IMR-90 (cell line): Measurements from ENCODE around the gene INTS12. TPM values are rescaled to one million over a fixed set of nuclear protein-coding genes. Genes with fewer than 3 reads are reported as not detected.

Experiments
- ATAC-seq: fragments of 200-7000 bp; cut with Tn5 transposase; 2 replicates; pipeline ENCODE4 v1.9.1; 2020; ENCODE audit warnings: low read depth, mild to moderate bottlenecking, moderate library complexity
- BruUV-seq: library from RNA; stranded (reverse); fragments of 400-500 nt; replicated peaks from 2 replicates; lab custom pipeline; 2021; lab: Mats Ljungman, UMichigan
- CTCF ChIA-PET: fragments of 300-600 bp; formaldehyde crosslinking; extraction: SDS; loops from one replicate; lab custom pipeline; 2021; ENCODE audit warnings: antibody characterized with exemption; lab: Yijun Ruan, JAX
- POLR2A ChIA-PET: fragments of 300-600 bp; sonication (Branson Sonifier 250); formaldehyde crosslinking; loops from one replicate; lab custom pipeline; 2022; ENCODE audit warnings: antibody characterized with exemption; ENCODE audit not compliant: unreplicated experiment; lab: Charles Lee
- DNase-seq: peaks from one replicate; pipeline ENCODE4 v3.0.0; 2013
- H2AFZ ChIP-seq: replicated peaks from 2 replicates; pipeline ENCODE3; 2013; ENCODE audit warnings: low read length, mild to moderate bottlenecking; ENCODE audit not compliant: poor library complexity
- H2AK5ac ChIP-seq: 2 replicates; pipeline ENCODE4 v1.6.1; 2013; ENCODE audit warnings: low read depth, low read length, inconsistent platforms
- H2AK9ac ChIP-seq: replicated peaks from 2 replicates; pipeline ENCODE3; 2013; ENCODE audit warnings: mild to moderate bottlenecking, low read depth, low read length, moderate library complexity; ENCODE audit not compliant: poor library complexity
- H2BK120ac ChIP-seq: 2 replicates; pipeline ENCODE4 v1.6.1; 2013; ENCODE audit warnings: low read depth, low read length, inconsistent platforms
- H2BK15ac ChIP-seq: 3 replicates; pipeline ENCODE4 v1.6.1; 2013; ENCODE audit warnings: low read depth, low read length, inconsistent platforms
- H2BK20ac ChIP-seq: 2 replicates; pipeline ENCODE4 v1.6.1; 2013; ENCODE audit warnings: low read depth, mild to moderate bottlenecking, inconsistent platforms, low read length, moderate library complexity
- H2BK5ac ChIP-seq: 2 replicates; pipeline ENCODE4 v1.6.1; 2013; ENCODE audit warnings: mild to moderate bottlenecking, low read depth, low read length, inconsistent platforms; ENCODE audit not compliant: poor library complexity, severe bottlenecking
- H3K14ac ChIP-seq: replicated peaks from 2 replicates; pipeline ENCODE4 v1.6.1; 2013; ENCODE audit warnings: low read depth, low read length, inconsistent platforms
- H3K18ac ChIP-seq: 2 replicates; pipeline ENCODE4 v1.6.1; 2013; ENCODE audit warnings: low read depth, low read length, control low read depth
- H3K23ac ChIP-seq: 2 replicates; pipeline ENCODE4 v1.6.1; 2013; ENCODE audit warnings: low read depth, low read length, inconsistent platforms
- H3K27ac ChIP-seq: 2 replicates; pipeline ENCODE4 v1.5.1; 2013; ENCODE audit warnings: mild to moderate bottlenecking, control low read depth, low read length; ENCODE audit not compliant: insufficient read depth
- H3K27me3 ChIP-seq: 2 replicates; pipeline ENCODE4 v1.6.1; 2013; ENCODE audit warnings: low read length; ENCODE audit not compliant: control insufficient read depth, insufficient read depth
- H3K36me3 ChIP-seq: 2 replicates; pipeline ENCODE4 v1.6.1; 2013; ENCODE audit warnings: low read length, mixed read lengths; ENCODE audit not compliant: control insufficient read depth, insufficient read depth
- H3K4ac ChIP-seq: 2 replicates; pipeline ENCODE4 v1.6.1; 2013; ENCODE audit warnings: low read depth, low read length, inconsistent platforms
- H3K4me1 ChIP-seq: 2 replicates; pipeline ENCODE4 v1.6.1; 2013; ENCODE audit warnings: low read length, mixed read lengths; ENCODE audit not compliant: control insufficient read depth, insufficient read depth
- H3K4me2 ChIP-seq: 2 replicates; pipeline ENCODE4 v1.6.1; 2013; ENCODE audit warnings: low read depth, mild to moderate bottlenecking, control low read depth, low read length, moderate library complexity
- H3K4me3 ChIP-seq: 2 replicates; pipeline ENCODE4 v1.5.1; 2013; ENCODE audit warnings: low read depth, mild to moderate bottlenecking, control low read depth, low read length, moderate library complexity; ENCODE audit not compliant: insufficient read depth
- H3K56ac ChIP-seq: 2 replicates; pipeline ENCODE4 v1.6.1; 2013; ENCODE audit warnings: low read length, inconsistent platforms; ENCODE audit not compliant: insufficient read depth; ENCODE audit errors: extremely low read depth
- H3K79me1 ChIP-seq, 2 experiments: 2 replicates each; pipeline ENCODE4 v1.6.1; 2013; ENCODE audit warnings: low read length in 2 of 2, inconsistent platforms in 1 of 2, low read depth in 1 of 2
- H3K9ac ChIP-seq: 2 replicates; pipeline ENCODE4 v1.6.1; 2013; ENCODE audit warnings: low read depth, low read length, control low read depth
- H3K9me1 ChIP-seq: 2 replicates; pipeline ENCODE4 v1.6.1; 2013; ENCODE audit warnings: low read length, inconsistent platforms; ENCODE audit not compliant: insufficient read depth
- H3K9me3 ChIP-seq: 2 replicates; pipeline ENCODE4 v1.6.1; 2013; ENCODE audit warnings: low read length; ENCODE audit not compliant: control insufficient read depth, insufficient read depth
- H4K20me1 ChIP-seq: 2 replicates; pipeline ENCODE4 v1.6.1; 2013; ENCODE audit warnings: low read length, inconsistent platforms; ENCODE audit not compliant: insufficient read depth
- H4K5ac ChIP-seq: 2 replicates; pipeline ENCODE4 v1.6.1; 2013; ENCODE audit warnings: mild to moderate bottlenecking, low read depth, low read length, control low read depth
- H4K8ac ChIP-seq, 2 experiments: 2 replicates each; pipeline ENCODE4 v1.6.1; 2013; ENCODE audit warnings: low read depth in 2 of 2, low read length in 2 of 2, control low read depth in 1 of 2, inconsistent platforms in 1 of 2
- H4K91ac ChIP-seq: 2 replicates; pipeline ENCODE4 v1.6.1; 2013; ENCODE audit warnings: low read depth, low read length, inconsistent platforms; ENCODE audit not compliant: insufficient read depth
- BHLHE40 ChIP-seq: fragments of 150-350 bp; IDR thresholded peaks from 2 replicates; pipeline ENCODE4 v1.6.1; 2016; ENCODE audit warnings: mild to moderate bottlenecking, low read depth, low read length
- CEBPB ChIP-seq: IDR thresholded peaks from 2 replicates; pipeline ENCODE4 v1.6.1; 2012; ENCODE audit warnings: low read depth, low read length, improper control_type of control experiment
- CHD1 ChIP-seq: IDR thresholded peaks from 2 replicates; pipeline ENCODE4 v1.6.1; 2012; ENCODE audit warnings: low read depth, low read length, improper control_type of control experiment
- CTCF ChIP-seq: conservative IDR thresholded peaks from 2 replicates; pipeline ENCODE4 v1.5.1; 2012; ENCODE audit warnings: mild to moderate bottlenecking, low read depth, low read length, improper control_type of control experiment
- ELK1 ChIP-seq: fragments of 150-350 bp; IDR thresholded peaks from 2 replicates; pipeline ENCODE4 v1.6.1; 2016; ENCODE audit warnings: low read depth, mild to moderate bottlenecking, low read length, moderate library complexity, borderline replicate concordance
- FOS ChIP-seq: fragments of 150-350 bp; IDR thresholded peaks from 2 replicates; pipeline ENCODE4 v1.6.1; 2016; ENCODE audit warnings: low read depth, low read length
- MAFK ChIP-seq: IDR thresholded peaks from 2 replicates; pipeline ENCODE4 v1.6.1; 2012; ENCODE audit warnings: low read depth, low read length, improper control_type of control experiment
- MAZ ChIP-seq: IDR thresholded peaks from 2 replicates; pipeline ENCODE4 v1.6.1; 2012; ENCODE audit warnings: low read depth, mild to moderate bottlenecking, low read length, improper control_type of control experiment, moderate library complexity, borderline replicate concordance
- MXI1 ChIP-seq: IDR thresholded peaks from 2 replicates; pipeline ENCODE4 v1.6.1; 2012; ENCODE audit warnings: low read depth, mild to moderate bottlenecking, low read length, moderate library complexity, borderline replicate concordance
- NFE2L2 ChIP-seq: fragments of 150-350 bp; IDR thresholded peaks from 2 replicates; pipeline ENCODE4 v1.6.1; 2016; ENCODE audit warnings: low read depth, mild to moderate bottlenecking, low read length
- POLR2A ChIP-seq: IDR thresholded peaks from 2 replicates; pipeline ENCODE4 v1.6.1; 2012; ENCODE audit warnings: mild to moderate bottlenecking, low read depth, low read length
- RAD21 ChIP-seq: IDR thresholded peaks from 2 replicates; pipeline ENCODE4 v1.6.1; 2012; ENCODE audit warnings: low read length, improper control_type of control experiment
- RCOR1 ChIP-seq: IDR thresholded peaks from 2 replicates; pipeline ENCODE4 v1.6.1; 2012; ENCODE audit warnings: mild to moderate bottlenecking, low read length, improper control_type of control experiment; ENCODE audit not compliant: insufficient replicate concordance
- RFX5 ChIP-seq: IDR thresholded peaks from 2 replicates; pipeline ENCODE4 v1.8.0; 2012; ENCODE audit warnings: low read depth, mild to moderate bottlenecking, low read length, moderate library complexity
- SMC3 ChIP-seq: fragments of 150-350 bp; IDR thresholded peaks from 2 replicates; pipeline ENCODE4 v1.6.1; 2016; ENCODE audit warnings: low read depth, mild to moderate bottlenecking, antibody characterized with exemption, low read length, moderate library complexity
- USF2 ChIP-seq: fragments of 150-350 bp; IDR thresholded peaks from 2 replicates; pipeline ENCODE4 v1.6.1; 2017; ENCODE audit warnings: mild to moderate bottlenecking, antibody characterized with exemption, low read length, low read depth
- dilution Hi-C: fragments of 300-500 bp; cut with HindIII; formaldehyde crosslinking; loops from one replicate; pipeline ENCODE4 v1.14.3; 2018; ENCODE audit warnings: low sequenced_read_pairs; ENCODE audit not compliant: unreplicated experiment
- in situ Hi-C: fragments of 300-500 bp; cut with MboI; formaldehyde crosslinking; loops from 3 replicates; pipeline ENCODE4 v1.14.3; 2019; ENCODE audit warnings: low sequenced_read_pairs, inconsistent platforms, mixed read lengths
- intact Hi-C: fragments of 100-400 bp; cut with micrococcal nuclease; formaldehyde crosslinking; loops from 2 replicates; pipeline ENCODE4 v1.10.0; 2022
- polyA plus RNA-seq, 3 experiments: library from polyadenylated mRNA; depleted of rRNA; stranded (reverse); fragments of >200 nt; gene quantifications; 2 replicates each; pipeline ENCODE4 v1.2.3, GENCODE V29; 2012; ENCODE audit warnings: low replicate concordance in 1 of 3
- total RNA-seq: library from RNA; depleted of rRNA; stranded (reverse); fragments of >200 nt; gene quantifications from 2 replicates; pipeline ENCODE4 v1.2.3, GENCODE V29; 2012

Gene INTS12
- total and polyA plus RNA-seq, 2 of the 4 experiments (the other 2 are of a cell fraction): 27.5 to 36.0 TPM

- Histone ChIP-seq H3K9me1 (no peaks in the 10 kb centered on the region), H3K4ac (no peak overlapping the region), H4K91ac (no peak overlapping the region), H3K14ac (no peak overlapping the region), H2BK15ac (no peak overlapping the region), H2AFZ (no peak overlapping the region), H4K20me1 (no peaks in the 10 kb centered on the region), H2AK9ac (no peak overlapping the region), H3K27me3 (peaks cover 2% of the 10 kb centered on the region; the same call in 1 of the 2 replicates), H2AK5ac (no peak overlapping the region), H3K36me3 (no peaks in the 10 kb centered on the region), H4K8ac (no peak overlapping the region), H3K27ac (no peak overlapping the region), H4K5ac (no peak overlapping the region), H3K4me2 (no peak overlapping the region), H2BK120ac (no peak overlapping the region), H3K4me1 (no peaks in the 10 kb centered on the region), H3K56ac (no peak overlapping the region), H3K79me1 (no peaks in the 10 kb centered on the region), H3K4me3 (no peak overlapping the region), H3K9ac (no peak overlapping the region), H3K18ac (no peak overlapping the region), H3K23ac (no peak overlapping the region), H2BK20ac (no peak overlapping the region), H2BK5ac (no peak overlapping the region), H3K9me3 (no peaks in the 10 kb centered on the region)
- ATAC-seq (no peak), DNase-seq (no peak)
- POLR2A ChIA-PET: no interaction called here
- in situ Hi-C loops: no loop called here
- dilution Hi-C loops: no loop called here
- intact Hi-C loops: no loop called here
- TF ChIP-seq ELK1 (no peak), USF2 (no peak), CTCF (no peak), CEBPB (no peak), CHD1 (no peak), RFX5 (no peak), RCOR1 (no peak), MAZ (no peak), MAFK (no peak), POLR2A (no peak), FOS (no peak), MXI1 (no peak), BHLHE40 (no peak), SMC3 (no peak), NFE2L2 (no peak), RAD21 (no peak)
- no TSS peak for BruUV-seq
- CTCF ChIA-PET: no interaction called here
Observed at GRCh38 chr4:105651884-105652283, 56.6 kb downstream of the INTS12 start.
